ENCODE data around the gene CRADD.

GRCh38 chr12:93839064-93839463 is 161.9 kb downstream of the CRADD start:
- TF ChIP-seq CTCF (IDR thresholded peaks at IDR 0.05) (peak; percentile 29; the same call in 1 of the 2 replicates), USF1 (IDR thresholded peaks at IDR 0.05; ENCODE audit: borderline replicate concordance, low read depth) (no peak), YY1 (IDR thresholded peaks at IDR 0.05; ENCODE audit: low read depth) (no peak), MAX (IDR thresholded peaks at IDR 0.05; ENCODE audit: low read depth) (no peak), GABPA (IDR thresholded peaks at IDR 0.05; ENCODE audit: low read depth) (no peak), REST (IDR thresholded peaks at IDR 0.05; ENCODE audit: low read depth, low read length) (no peak), RFX5 (IDR thresholded peaks at IDR 0.05; ENCODE audit: low read length) (no peak), ZBTB33 (IDR thresholded peaks at IDR 0.05; ENCODE audit: borderline replicate concordance, low read depth) (no peak), FOSL2 (IDR thresholded peaks at IDR 0.05; ENCODE audit: borderline replicate concordance, low read depth) (no peak), NFIC (IDR thresholded peaks at IDR 0.05; ENCODE audit: borderline replicate concordance) (no peak), TEAD4 (IDR thresholded peaks at IDR 0.05; ENCODE audit: borderline replicate concordance, insufficient read depth) (no peak), JUND (IDR thresholded peaks at IDR 0.05) (no peak)
